Endodermal cell (in vitro differentiated cells): ENCODE measurements around the gene C11orf54. TPM values are rescaled to one million over a fixed set of nuclear protein-coding genes. Genes with fewer than 3 reads are reported as not detected.
A peak's percentile ranks its signal among the peaks of the same experiment; 100 is the strongest.

Source experiments
- DNase-seq: peaks from one replicate; pipeline ENCODE4 v3.0.0-alpha.2; 2017
- H3K27ac ChIP-seq: 2 replicates; pipeline ENCODE4 v1.5.1; 2013; ENCODE audit warnings: mild to moderate bottlenecking, low read depth, low read length, moderate library complexity
- H3K27me3 ChIP-seq: 2 replicates; pipeline ENCODE4 v1.6.1; 2013; ENCODE audit warnings: mild to moderate bottlenecking, low read length, moderate library complexity; ENCODE audit not compliant: insufficient read depth, control insufficient read depth, poor library complexity, severe bottlenecking
- H3K36me3 ChIP-seq: 2 replicates; pipeline ENCODE4 v1.7.0; 2013; ENCODE audit warnings: mild to moderate bottlenecking, low read length, moderate library complexity; ENCODE audit not compliant: control insufficient read depth, insufficient read depth
- H3K4me1 ChIP-seq: one replicate; pipeline ENCODE4 v1.7.0; 2013; ENCODE audit warnings: low read length; ENCODE audit not compliant: control insufficient read depth, insufficient read depth
- H3K4me3 ChIP-seq: 2 replicates; pipeline ENCODE4 v1.5.1; 2013; ENCODE audit warnings: mild to moderate bottlenecking, low read length, moderate library complexity
- H3K9ac ChIP-seq: 2 replicates; pipeline ENCODE4 v1.6.1; 2013; ENCODE audit warnings: mild to moderate bottlenecking, low read length, moderate library complexity; ENCODE audit not compliant: poor library complexity, severe bottlenecking; ENCODE audit errors: extremely low read depth
- H3K9me3 ChIP-seq: 2 replicates; pipeline ENCODE4 v1.6.1; 2013; ENCODE audit warnings: mild to moderate bottlenecking, low read length, moderate library complexity; ENCODE audit not compliant: control insufficient read depth
- H3K27ac Mint-ChIP-seq: 2 replicates; pipeline ENCODE4 v1.8.0; 2020; ENCODE audit warnings: mixed read lengths
- H3K27me3 Mint-ChIP-seq: 2 replicates; pipeline ENCODE4 v1.8.0; 2021; ENCODE audit warnings: mild to moderate bottlenecking, mixed read lengths; ENCODE audit not compliant: insufficient read depth
- H3K36me3 Mint-ChIP-seq: 2 replicates; pipeline ENCODE4 v1.8.0; 2020; ENCODE audit warnings: low read depth, mixed read lengths
- H3K4me1 Mint-ChIP-seq: 2 replicates; pipeline ENCODE4 v1.8.0; 2020; ENCODE audit warnings: mixed read lengths
- H3K4me3 Mint-ChIP-seq: 2 replicates; pipeline ENCODE4 v1.8.0; 2020; ENCODE audit warnings: mild to moderate bottlenecking, moderate library complexity, mixed read lengths
- H3K9me3 Mint-ChIP-seq: 2 replicates; pipeline ENCODE4 v1.8.0; 2020; ENCODE audit warnings: mild to moderate bottlenecking, mixed read lengths
- CTCF ChIP-seq: fragments of 200-600 bp; sonication (generic); conservative IDR thresholded peaks from 2 replicates; pipeline ENCODE4 v1.5.0; 2021; ENCODE audit warnings: antibody characterized with exemption, mild to moderate bottlenecking
- WGBS, 2 experiments: methylation state at CpG; one replicate each; pipeline versions ENCODE4 v1.1.5 to v1.1.7; 2013; ENCODE audit warnings: missing lambda C conversion rate in 2 of 2, mixed read lengths in 1 of 2; ENCODE audit not compliant: insufficient coverage in 1 of 2, insufficient read length in 1 of 2; 5-methylcytosine and 5-hydroxymethylcytosine counted together
- total RNA-seq, 2 donors: library from RNA; stranded (reverse); fragmentation: NEBNext Ultra II Directional in 1 of 2; extraction: Animal tissue kit (Norgen Biotek cat#: 25700) in 1 of 2; gene quantifications; 2 replicates in 1 of 2; 3 replicates in 1 of 2; pipeline ENCODE4 v1.2.1, GENCODE V29; 2021

Gene C11orf54
- total RNA-seq, 2 donors from 2014 or later = 18.8 to 33.6 TPM

GRCh38 chr11:93741882-93742226 lies 382 bp downstream of the C11orf54 start:
- H3K9me3 Mint-ChIP-seq = no peaks in the 10 kb centered on the region
- no peaks in the 10 kb centered on the region for H3K27me3 Mint-ChIP-seq
- no peaks in the 10 kb centered on the region for H3K27me3 ChIP-seq
- peaks cover 37% of the 10 kb centered on the region for H3K36me3 Mint-ChIP-seq
- WGBS, 2 experiments = 0 to 2% methylated on average over 3 to 7 of the region's 8 CpGs
- peak overlapping the region; percentile 99 for H3K9ac ChIP-seq
- peaks cover 11% of the 10 kb centered on the region for H3K4me1 ChIP-seq
- peaks cover 36% of the 10 kb centered on the region for H3K36me3 ChIP-seq
- H3K27ac ChIP-seq = peak overlapping the region; percentile 10
- no peaks in the 10 kb centered on the region for H3K9me3 ChIP-seq
- peak overlapping the region; percentile 100 for H3K27ac Mint-ChIP-seq
- peak overlapping the region; percentile 87 for H3K4me3 ChIP-seq
- no peak for TF ChIP-seq CTCF
- no peak for DNase-seq
- peak overlapping the region; percentile 99 for H3K4me3 Mint-ChIP-seq
- peaks cover 43% of the 10 kb centered on the region for H3K4me1 Mint-ChIP-seq

- no peaks in the 10 kb centered on the region for H3K27me3 Mint-ChIP-seq
- peak overlapping the region; percentile 44 for H3K27ac Mint-ChIP-seq
- Histone ChIP-seq H3K36me3 (peaks cover 24% of the 10 kb centered on the region), H3K27me3 (no peaks in the 10 kb centered on the region), H3K4me1 (peaks cover 9% of the 10 kb centered on the region), H3K4me3 (no peak overlapping the region), H3K9ac (no peak overlapping the region), H3K9me3 (no peaks in the 10 kb centered on the region), H3K27ac (no peak overlapping the region)
- TF ChIP-seq CTCF = no peak
- H3K36me3 Mint-ChIP-seq = peaks cover 23% of the 10 kb centered on the region
- peak overlapping the region; percentile 99 for H3K4me3 Mint-ChIP-seq
- H3K4me1 Mint-ChIP-seq = peaks cover 29% of the 10 kb centered on the region
- WGBS, 2 experiments = 89 to 93% methylated on average over 21 to 23 of the region's 23 CpGs
- H3K9me3 Mint-ChIP-seq = no peaks in the 10 kb centered on the region
- DNase-seq = no peak
Measured at GRCh38 chr11:93743291-93743690, 1.8 kb downstream of the C11orf54 start.

- no peaks in the 10 kb centered on the region for H3K27me3 Mint-ChIP-seq
- H3K27ac ChIP-seq = peak overlapping the region; percentile 10
- no peak for TF ChIP-seq CTCF
- no peaks in the 10 kb centered on the region for H3K9me3 ChIP-seq
- H3K4me3 ChIP-seq = peak overlapping the region; percentile 61
- H3K36me3 Mint-ChIP-seq = peaks cover 10% of the 10 kb centered on the region
- no peaks in the 10 kb centered on the region for H3K27me3 ChIP-seq
- H3K9ac ChIP-seq = no peak overlapping the region
- H3K36me3 ChIP-seq = peaks cover 17% of the 10 kb centered on the region
- H3K4me3 Mint-ChIP-seq = no peak overlapping the region
- H3K27ac Mint-ChIP-seq = peak overlapping the region; percentile 50
- 68 to 76% methylated on average over 4 to 7 of the region's 7 CpGs for WGBS, 2 experiments
- H3K4me1 Mint-ChIP-seq = peaks cover 17% of the 10 kb centered on the region
- no peaks in the 10 kb centered on the region for H3K9me3 Mint-ChIP-seq
- peaks cover 9% of the 10 kb centered on the region for H3K4me1 ChIP-seq
- no peak for DNase-seq
Measured at GRCh38 chr11:93744669-93745004, 3.2 kb downstream of the C11orf54 start.
